GM23338 (cell line): ENCODE measurements around the gene FAM216A. TPM values are rescaled to one million over a fixed set of nuclear protein-coding genes. Genes with fewer than 3 reads are reported as not detected.

ENCODE experiments used
- ATAC-seq: fragments of 200-7000 bp; cut with Tn5 transposase; 3 replicates; pipeline ENCODE4 v1.9.1; 2020
- DNase-seq: peaks from one replicate; pipeline ENCODE4 v3.0.0-alpha.2; 2015; ENCODE audit warnings: low spot score
- H2AFZ ChIP-seq: fragments of 200-600 bp; sonication (generic); 2 replicates; pipeline ENCODE4 v1.8.0; 2016; ENCODE audit warnings: antibody characterized with exemption, mild to moderate bottlenecking, moderate library complexity
- H3F3A ChIP-seq: fragments of 200-600 bp; sonication (generic); replicated peaks from 2 replicates; pipeline ENCODE4 v1.8.0; 2017; ENCODE audit warnings: antibody characterized with exemption, mixed run types, low read depth
- H3K27ac ChIP-seq: fragments of 200-600 bp; sonication (generic); 2 replicates; pipeline ENCODE4 v1.6.1; 2016; ENCODE audit warnings: low read depth
- H3K27me3 ChIP-seq: fragments of 200-600 bp; sonication (generic); 2 replicates; pipeline ENCODE4 v1.8.0; 2016; ENCODE audit warnings: mild to moderate bottlenecking, mixed run types, moderate library complexity; ENCODE audit not compliant: insufficient read depth
- H3K36me3 ChIP-seq: fragments of 200-600 bp; sonication (generic); 2 replicates; pipeline ENCODE4 v1.8.0; 2016; ENCODE audit warnings: mild to moderate bottlenecking; ENCODE audit not compliant: insufficient read depth
- H3K4me1 ChIP-seq: fragments of 200-600 bp; sonication (generic); 2 replicates; pipeline ENCODE4 v1.8.0; 2016; ENCODE audit warnings: mild to moderate bottlenecking, moderate library complexity; ENCODE audit not compliant: insufficient read depth
- H3K4me2 ChIP-seq: fragments of 200-600 bp; sonication (generic); 2 replicates; pipeline ENCODE4 v1.7.1; 2017; ENCODE audit warnings: mixed run types
- H3K4me3 ChIP-seq: fragments of 200-600 bp; sonication (generic); 2 replicates; pipeline ENCODE4 v1.6.1; 2016; ENCODE audit warnings: mixed run types
- H3K79me2 ChIP-seq: fragments of 200-600 bp; sonication (generic); replicated peaks from 2 replicates; pipeline ENCODE4 v1.8.0; 2017; ENCODE audit warnings: mild to moderate bottlenecking; ENCODE audit not compliant: insufficient read depth
- H3K9me2 ChIP-seq: fragments of 200-600 bp; sonication (generic); 2 replicates; pipeline ENCODE4 v1.8.0; 2017; ENCODE audit not compliant: insufficient read depth
- H4K20me1 ChIP-seq: fragments of 200-600 bp; sonication (generic); replicated peaks from 2 replicates; pipeline ENCODE4 v1.8.0; 2017; ENCODE audit warnings: mild to moderate bottlenecking; ENCODE audit not compliant: insufficient read depth
- H3K27ac Mint-ChIP-seq: 2 replicates; pipeline ENCODE4 v1.8.0; 2020; ENCODE audit warnings: inconsistent platforms, mild to moderate bottlenecking, moderate library complexity, mixed read lengths
- H3K27me3 Mint-ChIP-seq: 3 replicates; pipeline ENCODE4 v1.8.0; 2022; ENCODE audit warnings: low read depth, mild to moderate bottlenecking, moderate library complexity, mixed read lengths, inconsistent platforms; ENCODE audit not compliant: insufficient read depth, poor library complexity
- H3K36me3 Mint-ChIP-seq: 3 replicates; pipeline ENCODE4 v1.8.0; 2021; ENCODE audit warnings: low read depth, mild to moderate bottlenecking, inconsistent platforms, moderate library complexity, mixed read lengths
- H3K4me1 Mint-ChIP-seq: 3 replicates; pipeline ENCODE4 v1.8.0; 2020; ENCODE audit warnings: mild to moderate bottlenecking, inconsistent platforms, mixed read lengths
- H3K4me3 Mint-ChIP-seq: 3 replicates; pipeline ENCODE4 v1.8.0; 2021; ENCODE audit warnings: moderate library complexity, mild to moderate bottlenecking, inconsistent platforms, mixed read lengths
- H3K9me3 Mint-ChIP-seq: 3 replicates; pipeline ENCODE4 v1.8.0; 2020; ENCODE audit warnings: moderate library complexity, mild to moderate bottlenecking, inconsistent platforms, mixed read lengths
- EZH2 ChIP-seq: fragments of 200-600 bp; sonication (generic); IDR thresholded peaks from one replicate; pipeline ENCODE4 v1.8.0; 2017; ENCODE audit warnings: antibody characterized with exemption, mild to moderate bottlenecking, low read depth; ENCODE audit not compliant: unreplicated experiment
- JUNB ChIP-seq: IDR thresholded peaks from one replicate; pipeline ENCODE4 v1.6.1; 2016; ENCODE audit warnings: antibody characterized with exemption; ENCODE audit not compliant: unreplicated experiment
- STAT1 ChIP-seq: IDR thresholded peaks from one replicate; pipeline ENCODE4 v1.6.1; 2016; ENCODE audit warnings: antibody characterized with exemption; ENCODE audit not compliant: unreplicated experiment
- ZNF114 ChIP-seq: fragments of 250-450 bp; sonication (Bioruptor Pico); IDR thresholded peaks from 2 replicates; pipeline ENCODE4 v1.5.0; 2020; ENCODE audit warnings: mild to moderate bottlenecking, moderate library complexity
- polyA plus RNA-seq: library from polyadenylated mRNA; unstranded; fragments of >200 nt; fragmentation: Nextera tagmentation; extraction: Ambion mirVana; gene quantifications from 2 replicates; pipeline ENCODE4 v1.2.1, GENCODE V29; 2016
- total RNA-seq: library from RNA; depleted of rRNA; stranded (reverse); fragments of >200 nt; shearing (Covaris generic); gene quantifications from 2 replicates; pipeline ENCODE4 v1.2.3, GENCODE V29; 2014
- TF ChIP-seq, protein P1 (sequence below): fragments of 250-450 bp; sonication (Bioruptor Pico); IDR thresholded peaks from 2 replicates; pipeline ENCODE4 v1.5.0; 2020; ENCODE audit warnings: mild to moderate bottlenecking, moderate library complexity
- TF ChIP-seq, protein P2 (sequence below): IDR thresholded peaks from 2 replicates; pipeline ENCODE4 v1.6.1; 2016; ENCODE audit warnings: antibody characterized with exemption

Gene FAM216A
- total and polyA plus RNA-seq, 2 experiments from 2014 or later = 27.1 to 53.0 TPM

DNA sequence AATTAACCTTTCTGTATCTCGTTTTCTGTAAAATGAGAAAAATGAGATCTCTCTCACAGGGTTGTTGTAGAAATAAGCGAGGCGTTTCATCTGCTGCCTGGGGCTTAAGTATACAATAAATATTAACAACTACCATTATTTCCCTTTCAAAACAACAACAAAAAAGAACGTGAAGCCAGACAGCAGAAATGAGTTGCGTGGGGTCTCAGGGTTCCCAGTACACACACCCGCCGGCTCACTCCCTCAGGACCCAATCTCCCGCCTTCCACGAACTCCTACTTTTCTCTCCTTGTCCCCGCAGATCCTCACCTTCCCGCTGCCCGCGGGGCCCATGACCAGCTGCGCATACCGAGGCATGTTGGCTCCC lies 815 bp upstream of the FAM216A start:
- H2AFZ ChIP-seq = peak overlapping the region; percentile 9; the same call in 1 of the 2 replicates
- TF ChIP-seq JUNB = peak; percentile 27
- TF ChIP-seq STAT1 = no peak
- peaks cover 8% of the 10 kb centered on the region for H3K36me3 ChIP-seq
- H3K9me2 ChIP-seq = no peaks in the 10 kb centered on the region
- H3K4me1 Mint-ChIP-seq = peaks cover 16% of the 10 kb centered on the region
- H3K9me3 Mint-ChIP-seq = no peaks in the 10 kb centered on the region
- H3F3A ChIP-seq = 0 out of 2 replicates have a peak, but pooled peaks cover 3% of the 10 kb centered on the region
- no peaks in the 10 kb centered on the region for H3K27me3 ChIP-seq
- H3K27ac ChIP-seq = 0 out of 2 replicates have a peak overlapping the region, but pooled peaks have one; percentile 18
- peaks cover 41% of the 10 kb centered on the region for H3K36me3 Mint-ChIP-seq
- H3K79me2 ChIP-seq = peaks cover 57% of the 10 kb centered on the region
- H3K4me3 ChIP-seq = peak overlapping the region; percentile 70
- DNase-seq (no peak), ATAC-seq (no peak)
- H3K4me3 Mint-ChIP-seq = peak overlapping the region; percentile 100
- peaks cover 6% of the 10 kb centered on the region for H3K4me1 ChIP-seq
- H4K20me1 ChIP-seq = peaks cover 11% of the 10 kb centered on the region
- H3K27ac Mint-ChIP-seq = peak overlapping the region; percentile 99
- peak overlapping the region; percentile 79 for H3K4me2 ChIP-seq
- H3K27me3 Mint-ChIP-seq = peaks cover 21% of the 10 kb centered on the region

DNA sequence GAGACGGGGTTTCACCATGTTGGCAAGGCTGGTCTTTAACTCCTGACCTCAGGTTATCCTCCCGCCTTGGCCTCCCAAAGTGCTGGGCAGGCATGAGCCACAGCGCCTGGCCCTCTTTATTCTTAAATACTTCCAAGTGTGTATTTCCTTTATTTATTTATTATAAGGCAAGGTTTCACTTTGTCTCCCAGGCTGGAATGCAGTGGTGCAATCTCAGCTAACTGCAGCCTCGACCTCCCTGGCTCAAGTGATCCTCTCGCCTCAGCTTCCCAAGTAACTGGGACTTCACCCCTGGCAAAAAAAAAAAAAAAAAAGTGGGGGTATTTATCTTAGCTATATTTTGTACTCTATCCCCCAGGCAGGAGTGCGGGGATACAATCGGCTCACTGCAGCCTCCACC lies 6.8 kb downstream of the FAM216A start:
- Histone ChIP-seq H3K79me2 (peaks cover 10% of the 10 kb centered on the region), H3K27ac (no peak overlapping the region), H3K9me2 (no peaks in the 10 kb centered on the region), H3K27me3 (no peaks in the 10 kb centered on the region), H3K4me1 (no peaks in the 10 kb centered on the region), H3K36me3 (peaks cover 12% of the 10 kb centered on the region; the same call in 1 of the 2 replicates), H2AFZ (no peak overlapping the region), H3K4me3 (no peak overlapping the region), H3F3A (no peaks in the 10 kb centered on the region), H4K20me1 (peaks cover 4% of the 10 kb centered on the region), H3K4me2 (no peak overlapping the region)
- Mint-ChIP-seq H3K27me3 (no peaks in the 10 kb centered on the region), H3K27ac (no peak overlapping the region), H3K9me3 (no peaks in the 10 kb centered on the region), H3K4me1 (no peaks in the 10 kb centered on the region), H3K36me3 (peaks cover 26% of the 10 kb centered on the region; the same call in 2 of the 3 replicates), H3K4me3 (no peak overlapping the region)
- DNase-seq = no peak
- ATAC-seq = no peak
- TF ChIP-seq EZH2 = no peak

DNA sequence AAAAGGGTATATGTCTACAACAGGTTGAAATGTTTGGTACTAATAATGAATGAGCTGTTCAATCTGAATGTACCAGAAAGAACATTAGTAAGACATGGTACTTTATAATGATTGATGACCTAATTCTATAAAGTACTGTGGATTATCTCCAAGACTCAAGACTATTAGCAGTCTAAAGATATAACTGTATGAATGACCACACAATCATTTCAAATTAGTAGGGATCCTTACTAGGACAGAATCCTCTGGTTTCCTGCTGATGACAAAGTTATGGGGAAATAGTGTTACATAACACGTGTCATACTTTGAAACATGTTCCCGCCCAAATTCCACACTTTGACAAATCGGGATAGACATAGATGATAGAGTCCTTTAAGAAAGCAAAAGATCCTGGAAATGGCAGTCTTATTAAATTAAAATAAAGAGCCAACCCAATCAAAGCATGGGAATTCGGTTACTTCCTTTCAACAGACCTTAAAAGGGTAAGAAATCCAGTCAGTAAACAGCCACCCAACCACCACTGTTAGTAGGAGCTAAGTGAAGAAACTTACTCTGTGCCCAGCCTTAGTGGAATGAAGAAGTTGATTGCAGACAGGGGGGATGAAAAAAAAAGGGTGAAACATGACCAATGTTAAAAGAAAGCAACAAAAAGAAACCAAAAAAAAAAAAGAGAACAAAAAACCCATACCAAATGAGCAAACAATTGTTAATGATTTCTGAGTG lies 30.5 kb downstream of the FAM216A start:
- Mint-ChIP-seq H3K4me3 (no peak overlapping the region; the same call in 2 of the 3 replicates), H3K36me3 (peaks cover 28% of the 10 kb centered on the region), H3K9me3 (peaks cover 19% of the 10 kb centered on the region), H3K27me3 (peaks cover 21% of the 10 kb centered on the region), H3K27ac (peak overlapping the region; percentile 19; the same call in 1 of the 2 replicates), H3K4me1 (peaks cover 6% of the 10 kb centered on the region)
- Histone ChIP-seq H3K4me1 (peaks cover 6% of the 10 kb centered on the region; the same call in 1 of the 2 replicates), H3K27me3 (peaks cover 19% of the 10 kb centered on the region), H3K79me2 (peaks cover 30% of the 10 kb centered on the region), H3K4me3 (no peak overlapping the region), H3K9me2 (peaks cover 10% of the 10 kb centered on the region), H4K20me1 (0 out of 2 replicates have a peak, but pooled peaks cover 2% of the 10 kb centered on the region), H2AFZ (no peak overlapping the region), H3F3A (no peaks in the 10 kb centered on the region), H3K36me3 (no peaks in the 10 kb centered on the region), H3K27ac (0 out of 2 replicates have a peak overlapping the region, but pooled peaks have one; percentile 30), H3K4me2 (no peak overlapping the region)
- DNase-seq (no peak), ATAC-seq (no peak)
- TF ChIP-seq, protein P1, sequence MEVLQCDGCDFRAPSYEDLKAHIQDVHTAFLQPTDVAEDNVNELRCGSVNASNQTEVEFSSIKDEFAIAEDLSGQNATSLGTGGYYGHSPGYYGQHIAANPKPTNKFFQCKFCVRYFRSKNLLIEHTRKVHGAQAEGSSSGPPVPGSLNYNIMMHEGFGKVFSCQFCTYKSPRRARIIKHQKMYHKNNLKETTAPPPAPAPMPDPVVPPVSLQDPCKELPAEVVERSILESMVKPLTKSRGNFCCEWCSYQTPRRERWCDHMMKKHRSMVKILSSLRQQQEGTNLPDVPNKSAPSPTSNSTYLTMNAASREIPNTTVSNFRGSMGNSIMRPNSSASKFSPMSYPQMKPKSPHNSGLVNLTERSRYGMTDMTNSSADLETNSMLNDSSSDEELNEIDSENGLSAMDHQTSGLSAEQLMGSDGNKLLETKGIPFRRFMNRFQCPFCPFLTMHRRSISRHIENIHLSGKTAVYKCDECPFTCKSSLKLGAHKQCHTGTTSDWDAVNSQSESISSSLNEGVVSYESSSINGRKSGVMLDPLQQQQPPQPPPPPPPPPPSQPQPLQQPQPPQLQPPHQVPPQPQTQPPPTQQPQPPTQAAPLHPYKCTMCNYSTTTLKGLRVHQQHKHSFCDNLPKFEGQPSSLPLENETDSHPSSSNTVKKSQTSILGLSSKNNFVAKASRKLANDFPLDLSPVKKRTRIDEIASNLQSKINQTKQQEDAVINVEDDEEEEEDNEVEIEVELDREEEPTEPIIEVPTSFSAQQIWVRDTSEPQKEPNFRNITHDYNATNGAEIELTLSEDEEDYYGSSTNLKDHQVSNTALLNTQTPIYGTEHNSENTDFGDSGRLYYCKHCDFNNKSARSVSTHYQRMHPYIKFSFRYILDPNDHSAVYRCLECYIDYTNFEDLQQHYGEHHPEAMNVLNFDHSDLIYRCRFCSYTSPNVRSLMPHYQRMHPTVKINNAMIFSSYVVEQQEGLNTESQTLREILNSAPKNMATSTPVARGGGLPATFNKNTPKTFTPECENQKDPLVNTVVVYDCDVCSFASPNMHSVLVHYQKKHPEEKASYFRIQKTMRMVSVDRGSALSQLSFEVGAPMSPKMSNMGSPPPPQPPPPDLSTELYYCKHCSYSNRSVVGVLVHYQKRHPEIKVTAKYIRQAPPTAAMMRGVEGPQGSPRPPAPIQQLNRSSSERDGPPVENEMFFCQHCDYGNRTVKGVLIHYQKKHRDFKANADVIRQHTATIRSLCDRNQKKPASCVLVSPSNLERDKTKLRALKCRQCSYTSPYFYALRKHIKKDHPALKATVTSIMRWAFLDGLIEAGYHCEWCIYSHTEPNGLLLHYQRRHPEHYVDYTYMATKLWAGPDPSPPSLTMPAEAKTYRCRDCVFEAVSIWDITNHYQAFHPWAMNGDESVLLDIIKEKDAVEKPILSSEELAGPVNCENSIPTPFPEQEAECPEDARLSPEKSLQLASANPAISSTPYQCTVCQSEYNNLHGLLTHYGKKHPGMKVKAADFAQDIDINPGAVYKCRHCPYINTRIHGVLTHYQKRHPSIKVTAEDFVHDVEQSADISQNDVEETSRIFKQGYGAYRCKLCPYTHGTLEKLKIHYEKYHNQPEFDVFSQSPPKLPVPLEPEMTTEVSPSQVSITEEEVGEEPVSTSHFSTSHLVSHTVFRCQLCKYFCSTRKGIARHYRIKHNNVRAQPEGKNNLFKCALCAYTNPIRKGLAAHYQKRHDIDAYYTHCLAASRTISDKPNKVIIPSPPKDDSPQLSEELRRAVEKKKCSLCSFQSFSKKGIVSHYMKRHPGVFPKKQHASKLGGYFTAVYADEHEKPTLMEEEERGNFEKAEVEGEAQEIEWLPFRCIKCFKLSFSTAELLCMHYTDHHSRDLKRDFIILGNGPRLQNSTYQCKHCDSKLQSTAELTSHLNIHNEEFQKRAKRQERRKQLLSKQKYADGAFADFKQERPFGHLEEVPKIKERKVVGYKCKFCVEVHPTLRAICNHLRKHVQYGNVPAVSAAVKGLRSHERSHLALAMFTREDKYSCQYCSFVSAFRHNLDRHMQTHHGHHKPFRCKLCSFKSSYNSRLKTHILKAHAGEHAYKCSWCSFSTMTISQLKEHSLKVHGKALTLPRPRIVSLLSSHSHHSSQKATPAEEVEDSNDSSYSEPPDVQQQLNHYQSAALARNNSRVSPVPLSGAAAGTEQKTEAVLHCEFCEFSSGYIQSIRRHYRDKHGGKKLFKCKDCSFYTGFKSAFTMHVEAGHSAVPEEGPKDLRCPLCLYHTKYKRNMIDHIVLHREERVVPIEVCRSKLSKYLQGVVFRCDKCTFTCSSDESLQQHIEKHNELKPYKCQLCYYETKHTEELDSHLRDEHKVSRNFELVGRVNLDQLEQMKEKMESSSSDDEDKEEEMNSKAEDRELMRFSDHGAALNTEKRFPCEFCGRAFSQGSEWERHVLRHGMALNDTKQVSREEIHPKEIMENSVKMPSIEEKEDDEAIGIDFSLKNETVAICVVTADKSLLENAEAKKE (CRISPR knock-in tag) = no peak
- TF ChIP-seq, protein P2, sequence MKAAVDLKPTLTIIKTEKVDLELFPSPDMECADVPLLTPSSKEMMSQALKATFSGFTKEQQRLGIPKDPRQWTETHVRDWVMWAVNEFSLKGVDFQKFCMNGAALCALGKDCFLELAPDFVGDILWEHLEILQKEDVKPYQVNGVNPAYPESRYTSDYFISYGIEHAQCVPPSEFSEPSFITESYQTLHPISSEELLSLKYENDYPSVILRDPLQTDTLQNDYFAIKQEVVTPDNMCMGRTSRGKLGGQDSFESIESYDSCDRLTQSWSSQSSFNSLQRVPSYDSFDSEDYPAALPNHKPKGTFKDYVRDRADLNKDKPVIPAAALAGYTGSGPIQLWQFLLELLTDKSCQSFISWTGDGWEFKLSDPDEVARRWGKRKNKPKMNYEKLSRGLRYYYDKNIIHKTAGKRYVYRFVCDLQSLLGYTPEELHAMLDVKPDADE = no peak
- no peak for TF ChIP-seq ZNF114
- no peak for TF ChIP-seq STAT1
